ENCODE measurements around the gene IQSEC1.

DNA sequence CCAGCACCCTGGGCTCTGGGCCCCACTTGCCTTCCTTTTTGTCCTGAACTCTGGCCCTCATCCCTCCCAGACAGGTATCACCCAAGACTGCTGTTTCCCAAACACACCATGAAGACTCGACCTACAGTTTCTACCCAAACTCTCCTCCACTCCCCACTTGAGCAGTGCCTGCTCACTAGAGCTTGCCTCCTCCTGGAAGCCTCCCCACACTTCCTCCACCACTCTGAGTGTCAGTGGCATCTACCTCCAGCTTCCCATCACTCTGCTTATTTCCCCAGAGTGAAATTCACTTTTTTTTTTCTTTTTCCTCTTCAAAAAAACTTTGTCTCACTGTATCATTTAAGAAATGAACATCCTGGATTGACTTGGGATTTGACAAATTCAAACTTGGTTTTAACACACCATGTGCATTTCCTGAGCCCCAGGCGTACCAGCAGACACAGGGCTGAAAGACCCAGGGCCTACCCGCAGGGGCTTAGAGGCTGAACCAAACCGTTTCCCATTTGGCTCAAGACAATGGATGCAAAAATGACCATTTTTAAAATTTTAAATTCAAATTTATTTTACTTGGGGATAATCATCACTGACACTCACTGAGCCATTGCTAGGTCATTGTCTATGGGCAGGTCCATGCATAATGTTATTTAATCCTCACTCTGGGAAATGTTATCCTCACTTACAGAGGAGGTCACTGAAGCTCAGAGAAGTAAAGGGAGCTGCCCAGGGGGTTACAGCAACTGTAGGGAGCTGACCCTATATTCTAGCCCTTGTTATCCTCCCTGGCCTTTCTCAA lies 62.3 kb downstream of the IQSEC1 start:
- TF ChIP-seq CTCF (IDR thresholded peaks at IDR 0.05) (no peak), POLR2AphosphoS5 (IDR thresholded peaks at IDR 0.05) (no peak)
